HG03064 (cell line): ENCODE data around the gene HGD.

Source experiments
- ATAC-seq: cut with Tn5 transposase; IDR thresholded peaks from one replicate; pipeline ENCODE4 v1.9.1; 2021; ENCODE audit warnings: low read depth; ENCODE audit not compliant: unreplicated experiment

Gene HGD

GRCh38 chr3:120596853-120597223, 85.2 kb downstream of the HGD start:
- ATAC-seq = no peak

- peak; percentile 94 for ATAC-seq
Measured at GRCh38 chr3:120596116-120596852, 85.8 kb downstream of the HGD start, which contains the start of gene NDUFB4. Gene NDUFB4 (plus strand): TSS chr3:120596336. CDS start chr3:120596360, 24 bp downstream.

- ATAC-seq = no peak
Measured at GRCh38 chr3:120595788-120596115, 86.3 kb downstream of the HGD start.

- ATAC-seq = no peak
Measured at GRCh38 chr3:120587332-120587975, 94.6 kb downstream of the HGD start.
